Measurements from ENCODE around the gene RAVER2. TPM values are rescaled to one million over a fixed set of nuclear protein-coding genes. Genes with fewer than 3 reads are reported as not detected.
"Not testable (repeated sequence)": the region's sequence is repeated elsewhere in the genome, so short reads cannot be mapped to it uniquely, and the experiment has no call there.

The RAVER2 gene
- total RNA-seq, 1 experiment from 2014 or later: 11.4 TPM

DNA sequence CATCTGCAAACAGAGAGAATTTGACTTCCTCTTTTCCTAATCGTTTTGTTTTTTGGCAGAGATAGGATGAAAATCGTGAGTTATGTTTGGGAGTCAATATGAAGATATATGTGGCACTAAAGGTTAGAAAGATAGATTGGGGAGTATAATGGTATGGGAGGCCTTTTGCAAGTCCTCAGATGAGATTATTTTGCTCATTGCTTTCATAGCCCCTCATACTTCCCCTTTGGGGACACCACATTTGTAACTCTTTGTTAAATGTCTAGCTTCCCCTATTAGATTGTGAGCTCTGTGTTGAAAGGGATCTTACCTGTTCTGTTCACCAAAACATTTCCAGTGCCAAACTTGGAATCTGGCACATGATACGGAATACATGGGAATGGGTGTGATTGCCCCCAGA is 30.2 kb downstream of the RAVER2 start:
- H3K27me3 ChIP-seq (ENCODE audit: low read length): no peaks in the 10 kb centered on the region
- no peak overlapping the region for H2AFZ ChIP-seq (ENCODE audit: low read length)
- ChIA-PET CTCF (no interaction called here), POLR2A (ENCODE audit: unreplicated experiment) (no interaction called here)
- ATAC-seq (no peak), DNase-seq (no peak)
- no peaks in the 10 kb centered on the region for H3K79me2 ChIP-seq (ENCODE audit: low read length)
- 0 out of 2 replicates have a peak, but pooled peaks cover 4% of the 10 kb centered on the region for H3K36me3 ChIP-seq (ENCODE audit: low read depth, low read length)
- H3K9me3 ChIP-seq (ENCODE audit: low read length): no peaks in the 10 kb centered on the region
- H3K9me2 ChIP-seq (replicated peaks; ENCODE audit: low read length): no peaks in the 10 kb centered on the region
- no peaks in the 10 kb centered on the region for H3K4me1 ChIP-seq (ENCODE audit: insufficient read depth, low read length)
- no peaks in the 10 kb centered on the region for H4K20me1 ChIP-seq (ENCODE audit: low read length)
- BruUV-seq (replicated peaks): no TSS peak
- no peak overlapping the region for H3K4me2 ChIP-seq (ENCODE audit: low read length)
- H3F3A ChIP-seq (ENCODE audit: low read length, unreplicated experiment): no peaks in the 10 kb centered on the region
- no peak overlapping the region for H3K9ac ChIP-seq (ENCODE audit: low read length)
- TF ChIP-seq EZH2 (IDR thresholded peaks at IDR 0.05; ENCODE audit: low read length, unreplicated experiment) (no peak), EZH2phosphoT487 (IDR thresholded peaks at IDR 0.05; ENCODE audit: borderline replicate concordance, low read length) (no peak)
- TF ChIP-seq, protein P1, sequence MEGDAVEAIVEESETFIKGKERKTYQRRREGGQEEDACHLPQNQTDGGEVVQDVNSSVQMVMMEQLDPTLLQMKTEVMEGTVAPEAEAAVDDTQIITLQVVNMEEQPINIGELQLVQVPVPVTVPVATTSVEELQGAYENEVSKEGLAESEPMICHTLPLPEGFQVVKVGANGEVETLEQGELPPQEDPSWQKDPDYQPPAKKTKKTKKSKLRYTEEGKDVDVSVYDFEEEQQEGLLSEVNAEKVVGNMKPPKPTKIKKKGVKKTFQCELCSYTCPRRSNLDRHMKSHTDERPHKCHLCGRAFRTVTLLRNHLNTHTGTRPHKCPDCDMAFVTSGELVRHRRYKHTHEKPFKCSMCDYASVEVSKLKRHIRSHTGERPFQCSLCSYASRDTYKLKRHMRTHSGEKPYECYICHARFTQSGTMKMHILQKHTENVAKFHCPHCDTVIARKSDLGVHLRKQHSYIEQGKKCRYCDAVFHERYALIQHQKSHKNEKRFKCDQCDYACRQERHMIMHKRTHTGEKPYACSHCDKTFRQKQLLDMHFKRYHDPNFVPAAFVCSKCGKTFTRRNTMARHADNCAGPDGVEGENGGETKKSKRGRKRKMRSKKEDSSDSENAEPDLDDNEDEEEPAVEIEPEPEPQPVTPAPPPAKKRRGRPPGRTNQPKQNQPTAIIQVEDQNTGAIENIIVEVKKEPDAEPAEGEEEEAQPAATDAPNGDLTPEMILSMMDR (conservative IDR thresholded peaks at IDR 0.05; ENCODE audit: low read depth, low read length): no peak
- intact Hi-C loops (cut with micrococcal nuclease): no loop called here
- H3K27ac ChIP-seq (ENCODE audit: low read length): no peak overlapping the region
- H3K4me3 ChIP-seq (ENCODE audit: low read length): no peak overlapping the region

DNA sequence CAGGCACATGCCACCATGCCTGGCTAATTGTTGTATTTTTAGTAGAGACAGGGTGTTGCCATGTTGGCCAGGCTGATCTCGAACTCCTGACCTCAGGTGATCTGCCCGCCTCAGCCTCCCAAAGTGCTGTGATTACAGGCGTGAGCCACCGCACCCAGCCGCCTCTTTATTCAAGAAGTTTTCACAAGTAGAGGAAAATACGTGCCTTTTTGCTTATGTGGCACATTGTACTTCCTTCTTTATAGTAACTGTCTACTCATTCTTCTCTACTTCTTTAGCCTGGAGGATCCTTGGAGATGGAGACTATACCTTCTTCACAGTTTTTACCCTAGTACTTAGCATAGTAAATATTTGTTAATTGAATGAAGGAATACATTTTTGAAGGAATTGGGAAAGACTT is 37.2 kb downstream of the RAVER2 start:
- H2AFZ ChIP-seq (ENCODE audit: low read length); H4K20me1 ChIP-seq (ENCODE audit: low read length); CTCF ChIA-PET; H3K9me2 ChIP-seq (replicated peaks; ENCODE audit: low read length); H3K9me3 ChIP-seq (ENCODE audit: low read length); BruUV-seq (replicated peaks); H3K27ac ChIP-seq (ENCODE audit: low read length); intact Hi-C loops (cut with micrococcal nuclease); DNase-seq; H3K9ac ChIP-seq (ENCODE audit: low read length); H3K27me3 ChIP-seq (ENCODE audit: low read length); H3F3A ChIP-seq (ENCODE audit: low read length, unreplicated experiment); POLR2A ChIA-PET (ENCODE audit: unreplicated experiment); H3K4me1 ChIP-seq (ENCODE audit: insufficient read depth, low read length); H3K4me2 ChIP-seq (ENCODE audit: low read length); H3K36me3 ChIP-seq (ENCODE audit: low read depth, low read length); H3K4me3 ChIP-seq (ENCODE audit: low read length); H3K79me2 ChIP-seq (ENCODE audit: low read length); ATAC-seq: not testable (repeated sequence)

DNA sequence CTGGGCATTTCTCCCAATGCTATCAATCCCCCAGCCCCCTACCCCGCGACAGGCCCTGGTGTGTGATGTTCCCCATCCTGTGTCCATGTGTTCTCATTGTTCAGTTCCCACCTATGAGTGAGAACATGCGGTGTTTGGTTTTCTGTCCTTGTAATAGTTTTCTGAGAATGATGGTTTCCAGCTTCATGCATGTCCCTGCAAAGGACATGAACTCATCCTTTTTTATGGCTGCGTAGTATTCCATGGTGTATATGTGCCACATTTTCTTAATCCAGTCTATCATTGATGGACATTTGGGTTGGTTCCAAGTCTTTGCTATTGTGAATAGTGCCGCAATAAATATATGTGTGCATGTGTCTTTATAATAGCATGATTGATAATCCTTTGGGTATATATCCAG is 38.0 kb downstream of the RAVER2 start:
- H3K9me2 ChIP-seq (replicated peaks; ENCODE audit: low read length); H2AFZ ChIP-seq (ENCODE audit: low read length); H3K27me3 ChIP-seq (ENCODE audit: low read length); H3F3A ChIP-seq (ENCODE audit: low read length, unreplicated experiment); BruUV-seq (replicated peaks); H3K9ac ChIP-seq (ENCODE audit: low read length); H3K36me3 ChIP-seq (ENCODE audit: low read depth, low read length); ATAC-seq; intact Hi-C loops (cut with micrococcal nuclease); H3K4me1 ChIP-seq (ENCODE audit: insufficient read depth, low read length); H4K20me1 ChIP-seq (ENCODE audit: low read length); CTCF ChIA-PET; H3K9me3 ChIP-seq (ENCODE audit: low read length); DNase-seq; H3K4me3 ChIP-seq (ENCODE audit: low read length); POLR2A ChIA-PET (ENCODE audit: unreplicated experiment); H3K27ac ChIP-seq (ENCODE audit: low read length); H3K79me2 ChIP-seq (ENCODE audit: low read length); H3K4me2 ChIP-seq (ENCODE audit: low read length): not testable (repeated sequence)

DNA sequence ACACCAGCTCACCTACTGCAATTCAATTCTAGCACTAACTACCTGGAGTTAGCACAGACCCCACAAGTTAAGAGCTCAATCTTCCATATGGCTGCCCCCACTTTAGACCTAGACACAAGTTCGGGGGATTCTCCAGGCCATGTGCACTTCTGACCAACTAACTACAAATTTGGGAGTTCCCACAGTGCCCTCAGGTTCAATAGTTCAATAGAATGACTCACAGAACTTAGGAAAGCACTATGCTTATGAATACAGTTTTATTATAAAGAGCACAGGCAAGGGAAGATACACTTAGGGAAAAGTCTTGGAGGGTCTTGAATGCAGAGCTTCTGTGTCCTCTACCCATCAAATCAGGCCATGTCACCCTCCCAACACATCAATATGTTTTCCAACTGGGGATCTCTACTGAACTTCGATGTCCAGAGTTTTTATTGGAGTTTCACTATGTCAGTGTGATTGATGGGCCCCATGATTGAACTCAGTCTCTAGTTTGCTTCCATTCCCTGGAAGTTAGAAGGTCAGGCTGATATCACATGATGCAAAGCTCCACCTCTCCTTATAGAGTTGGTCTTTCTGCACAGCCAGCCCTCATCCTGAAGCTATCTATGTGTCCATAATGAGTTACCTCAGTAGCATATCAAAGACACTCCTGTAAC is 46.1 kb downstream of the RAVER2 start:
- no peaks in the 10 kb centered on the region for H3K4me1 ChIP-seq (ENCODE audit: insufficient read depth, low read length)
- H3K27ac ChIP-seq (ENCODE audit: low read length): no peak overlapping the region
- ATAC-seq (no peak), DNase-seq (no peak)
- H3K36me3 ChIP-seq (ENCODE audit: low read depth, low read length): peaks cover 20% of the 10 kb centered on the region
- H3K4me2 ChIP-seq (ENCODE audit: low read length): no peak overlapping the region
- H3K9me2 ChIP-seq (replicated peaks; ENCODE audit: low read length): no peaks in the 10 kb centered on the region
- ChIA-PET CTCF (no interaction called here), POLR2A (ENCODE audit: unreplicated experiment) (no interaction called here)
- H2AFZ ChIP-seq (ENCODE audit: low read length): no peak overlapping the region
- no TSS peak for BruUV-seq (replicated peaks)
- no peaks in the 10 kb centered on the region for H3F3A ChIP-seq (ENCODE audit: low read length, unreplicated experiment)
- intact Hi-C loops (cut with micrococcal nuclease): no loop called here
- no peak overlapping the region for H3K9ac ChIP-seq (ENCODE audit: low read length)
- H3K4me3 ChIP-seq (ENCODE audit: low read length): no peak overlapping the region
- no peaks in the 10 kb centered on the region for H4K20me1 ChIP-seq (ENCODE audit: low read length)
- H3K79me2 ChIP-seq (ENCODE audit: low read length): no peaks in the 10 kb centered on the region
- H3K27me3 ChIP-seq (ENCODE audit: low read length): no peaks in the 10 kb centered on the region
- TF ChIP-seq EZH2 (IDR thresholded peaks at IDR 0.05; ENCODE audit: low read length, unreplicated experiment) (no peak), EZH2phosphoT487 (IDR thresholded peaks at IDR 0.05; ENCODE audit: borderline replicate concordance, low read length) (no peak)
- TF ChIP-seq, protein P1 (conservative IDR thresholded peaks at IDR 0.05; ENCODE audit: low read depth, low read length): no peak
- peaks cover 8% of the 10 kb centered on the region for H3K9me3 ChIP-seq (ENCODE audit: low read length)
